ENCODE results near the gene DUSP8.

Gene DUSP8

GRCh38 chr11:1554981-1555712, 16.9 kb downstream of the DUSP8 start:
- in situ Hi-C loops (cut with HindIII; ENCODE audit: low sequenced_read_pairs), result no loop called here

- in situ Hi-C loops (cut with HindIII; ENCODE audit: low sequenced_read_pairs), result no loop called here
These were observed 18.1 kb downstream of the DUSP8 start for GRCh38 chr11:1553808-1554594.

- in situ Hi-C loops (cut with HindIII; ENCODE audit: low sequenced_read_pairs), result no loop called here
These were observed 22.4 kb downstream of the DUSP8 start for GRCh38 chr11:1549338-1550330.

GRCh38 chr11:1548221-1549070, 23.6 kb downstream of the DUSP8 start:
- in situ Hi-C loops (cut with HindIII; ENCODE audit: low sequenced_read_pairs), result no loop called here

- in situ Hi-C loops (cut with HindIII; ENCODE audit: low sequenced_read_pairs), result no loop called here
These were observed 24.5 kb downstream of the DUSP8 start for GRCh38 chr11:1547467-1548098.

GRCh38 chr11:1546536-1547466, 25.3 kb downstream of the DUSP8 start:
- in situ Hi-C loops (cut with HindIII; ENCODE audit: low sequenced_read_pairs), result no loop called here

GRCh38 chr11:1546077-1546535, 26.0 kb downstream of the DUSP8 start:
- in situ Hi-C loops (cut with HindIII; ENCODE audit: low sequenced_read_pairs), result no loop called here

GRCh38 chr11:1545432-1545831, 26.6 kb downstream of the DUSP8 start:
- in situ Hi-C loops (cut with HindIII; ENCODE audit: low sequenced_read_pairs), result no loop called here

- in situ Hi-C loops (cut with HindIII; ENCODE audit: low sequenced_read_pairs), result no loop called here
These were observed 27.5 kb downstream of the DUSP8 start for GRCh38 chr11:1544536-1544935.

- in situ Hi-C loops (cut with HindIII; ENCODE audit: low sequenced_read_pairs), result no loop called here
These were observed 28.3 kb downstream of the DUSP8 start for GRCh38 chr11:1543606-1544263.

- in situ Hi-C loops (cut with HindIII; ENCODE audit: low sequenced_read_pairs), result no loop called here
These were observed 29.8 kb downstream of the DUSP8 start for GRCh38 chr11:1542267-1542666.

GRCh38 chr11:1541474-1542204, 30.4 kb downstream of the DUSP8 start:
- in situ Hi-C loops (cut with HindIII; ENCODE audit: low sequenced_read_pairs), result no loop called here

- in situ Hi-C loops (cut with HindIII; ENCODE audit: low sequenced_read_pairs), result no loop called here
These were observed 32.0 kb downstream of the DUSP8 start for GRCh38 chr11:1540074-1540473.

GRCh38 chr11:1538153-1538552, 33.9 kb downstream of the DUSP8 start:
- in situ Hi-C loops (cut with HindIII; ENCODE audit: low sequenced_read_pairs), result loop anchor here (5.0 to 10.0 kb wide), 3 partner anchors 61 to 153 kb away; partner anchors contain the start of gene BRSK2

- in situ Hi-C loops (cut with HindIII; ENCODE audit: low sequenced_read_pairs), result loop anchor here (5.0 to 10.0 kb wide), 3 partner anchors 59 to 151 kb away; partner anchors contain the start of gene BRSK2
These were observed 35.8 kb downstream of the DUSP8 start for GRCh38 chr11:1536065-1536843.

GRCh38 chr11:1534682-1535081, 37.4 kb downstream of the DUSP8 start:
- in situ Hi-C loops (cut with HindIII; ENCODE audit: low sequenced_read_pairs), result loop anchor here (5.0 to 10.0 kb wide), 3 partner anchors 57 to 150 kb away; partner anchors contain the start of gene BRSK2

All from endothelial cell of hepatic sinusoid (primary cell).